ENCODE data around the gene SUGP1.

Gene SUGP1

GRCh38 chr19:19341026-19341425 is 20.7 kb upstream of the SUGP1 start:
- DNase-seq: no peak

GRCh38 chr19:19338082-19338481 is 17.8 kb upstream of the SUGP1 start:
- no peak for DNase-seq

- DNase-seq: no peak
Observed at GRCh38 chr19:19337120-19337519, 16.8 kb upstream of the SUGP1 start.

- no peak for DNase-seq
Observed at GRCh38 chr19:19336597-19336996, 16.3 kb upstream of the SUGP1 start.

- DNase-seq: no peak
Observed at GRCh38 chr19:19335408-19336158, 15.3 kb upstream of the SUGP1 start.

GRCh38 chr19:19334989-19335344 is 14.7 kb upstream of the SUGP1 start:
- DNase-seq: no peak

GRCh38 chr19:19334063-19334988 is 14.0 kb upstream of the SUGP1 start:
- no peak for DNase-seq

- DNase-seq: no peak
Observed at GRCh38 chr19:19329126-19329525, 8.8 kb upstream of the SUGP1 start.

- no peak for DNase-seq
Observed at GRCh38 chr19:19327672-19328071, 7.4 kb upstream of the SUGP1 start.

GRCh38 chr19:19324059-19324770 is 3.9 kb upstream of the SUGP1 start:
- no peak for DNase-seq

GRCh38 chr19:19321141-19321577 is 850 bp upstream of the SUGP1 start:
- DNase-seq: no peak

- DNase-seq: no peak
Observed at GRCh38 chr19:19319732-19320360, 463 bp downstream of the SUGP1 start.

GRCh38 chr19:19316082-19316481 is 4.2 kb downstream of the SUGP1 start:
- DNase-seq: no peak

GRCh38 chr19:19315444-19315843 is 4.9 kb downstream of the SUGP1 start:
- no peak for DNase-seq

GRCh38 chr19:19308373-19308772 is 11.9 kb downstream of the SUGP1 start:
- no peak for DNase-seq

- no peak for DNase-seq
Observed at GRCh38 chr19:19306191-19306590, 14.1 kb downstream of the SUGP1 start.

- DNase-seq: no peak
Observed at GRCh38 chr19:19305696-19306095, 14.6 kb downstream of the SUGP1 start.

- DNase-seq: no peak
Observed at GRCh38 chr19:19305066-19305465, 15.2 kb downstream of the SUGP1 start.

- no peak for DNase-seq
Observed at GRCh38 chr19:19304186-19304965, 15.9 kb downstream of the SUGP1 start.

- no peak for DNase-seq
Observed at GRCh38 chr19:19303411-19303810, 16.9 kb downstream of the SUGP1 start.

GRCh38 chr19:19300613-19301012 is 19.7 kb downstream of the SUGP1 start:
- no peak for DNase-seq

- no peak for DNase-seq
Observed at GRCh38 chr19:19297759-19298158, 22.6 kb downstream of the SUGP1 start.

Measured in NCI-H2029 treated with DMSO at 0.1 percent for 48 hours (cell line).